CD4-positive, alpha-beta T cell treated with Interleukin-10 for 1 hour (primary cell): ENCODE data around the gene IRS1.

ENCODE experiments used
- DNase-seq: peaks from one replicate; pipeline ENCODE4 v3.0.0-alpha.2; 2020

The IRS1 gene

DNA sequence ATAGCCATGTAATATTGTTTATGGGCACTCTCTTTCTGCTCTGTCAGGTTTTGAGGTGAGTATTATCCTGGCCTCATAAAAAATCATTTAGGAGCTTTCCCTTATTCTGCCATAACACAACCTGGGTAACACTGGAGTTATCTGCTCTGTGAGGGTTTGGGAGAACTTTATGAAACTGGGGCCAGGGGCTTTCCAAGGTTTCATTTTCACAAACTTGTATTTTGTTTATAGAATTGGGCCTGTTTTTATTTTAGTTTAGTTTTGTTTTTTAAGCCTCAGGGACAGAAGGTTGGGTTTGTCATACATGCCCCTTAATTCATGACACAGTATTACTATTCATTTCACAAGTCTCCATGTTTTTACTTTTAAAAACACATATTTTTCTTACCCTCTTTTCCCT, 83.5 kb downstream of the IRS1 start:
- no peak for DNase-seq

DNA sequence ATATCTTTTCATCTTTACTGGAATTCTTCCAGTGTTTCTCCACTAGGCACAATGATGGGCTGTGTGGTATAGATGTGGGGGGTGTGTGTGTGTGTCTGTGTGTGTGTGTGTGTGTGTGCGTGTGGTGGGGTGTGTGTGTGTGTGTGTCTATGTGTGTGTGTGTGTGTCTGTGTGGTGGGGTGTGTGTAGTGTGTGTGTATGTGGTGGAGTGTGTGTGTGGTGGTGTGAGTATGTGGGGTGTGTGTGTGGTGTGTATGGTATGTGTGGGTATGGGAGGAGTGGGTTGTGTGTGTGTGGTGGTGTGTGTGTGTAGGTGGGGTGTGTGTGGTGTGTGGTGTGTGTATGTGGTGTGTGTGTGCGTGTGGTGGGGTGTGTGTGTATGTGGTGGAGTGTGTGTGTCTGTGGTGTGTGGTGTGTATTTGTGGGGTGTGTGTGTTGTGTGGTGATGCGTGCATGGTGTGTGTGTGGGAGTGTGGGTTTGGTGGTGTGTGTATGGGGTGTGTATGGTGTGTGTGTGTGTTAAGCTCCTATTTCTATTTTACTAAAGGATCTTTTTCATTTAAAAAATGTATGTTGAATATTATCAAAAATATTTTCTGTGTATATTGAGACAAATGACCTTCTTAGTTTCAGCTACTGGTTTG, 84.2 kb downstream of the IRS1 start:
- no peak for DNase-seq

DNA sequence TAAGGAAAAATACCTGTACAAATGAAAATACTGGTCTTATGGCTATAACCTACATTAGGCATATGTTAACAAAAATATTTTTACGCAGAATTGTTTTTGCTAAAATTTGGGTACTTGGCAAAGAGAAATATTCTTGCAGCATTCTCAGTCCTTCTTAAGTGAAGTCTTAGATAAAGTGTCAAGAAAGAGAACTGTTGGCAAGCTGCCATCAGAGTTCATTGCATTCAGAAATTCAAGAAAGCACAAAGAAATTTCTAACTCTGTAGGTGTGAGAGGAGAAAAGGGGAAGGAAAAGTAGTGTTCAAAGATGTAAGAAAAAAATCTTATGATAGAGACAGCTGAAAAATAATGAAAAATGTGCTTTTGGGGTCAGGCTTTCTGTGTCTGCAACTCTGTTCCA, 86.7 kb downstream of the IRS1 start:
- no peak for DNase-seq

- DNase-seq: no peak
These were observed 87.9 kb downstream of the IRS1 start for GRCh38 chr2:226711606-226712296.

DNA sequence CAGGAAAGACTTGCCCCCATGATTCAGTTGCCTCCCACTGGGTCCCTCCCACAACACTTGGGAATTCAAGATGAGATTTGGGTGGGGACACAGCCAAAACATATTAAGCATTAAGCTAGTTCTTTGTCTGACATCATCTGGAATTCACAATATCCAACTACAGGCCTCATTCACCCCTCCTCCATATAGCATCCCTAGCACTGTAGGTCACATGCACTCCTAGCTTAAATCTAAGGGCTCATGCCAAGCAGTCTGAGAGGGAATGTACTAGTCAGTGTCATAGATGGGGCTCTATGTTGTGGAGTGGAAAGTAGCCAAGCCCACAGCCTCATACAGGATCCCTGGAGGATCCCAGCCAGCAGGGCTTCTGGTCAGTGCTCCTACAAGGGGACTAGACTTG, 92.1 kb downstream of the IRS1 start:
- DNase-seq: no peak

GRCh38 chr2:226705965-226706364, 93.7 kb downstream of the IRS1 start:
- DNase-seq: no peak

DNA sequence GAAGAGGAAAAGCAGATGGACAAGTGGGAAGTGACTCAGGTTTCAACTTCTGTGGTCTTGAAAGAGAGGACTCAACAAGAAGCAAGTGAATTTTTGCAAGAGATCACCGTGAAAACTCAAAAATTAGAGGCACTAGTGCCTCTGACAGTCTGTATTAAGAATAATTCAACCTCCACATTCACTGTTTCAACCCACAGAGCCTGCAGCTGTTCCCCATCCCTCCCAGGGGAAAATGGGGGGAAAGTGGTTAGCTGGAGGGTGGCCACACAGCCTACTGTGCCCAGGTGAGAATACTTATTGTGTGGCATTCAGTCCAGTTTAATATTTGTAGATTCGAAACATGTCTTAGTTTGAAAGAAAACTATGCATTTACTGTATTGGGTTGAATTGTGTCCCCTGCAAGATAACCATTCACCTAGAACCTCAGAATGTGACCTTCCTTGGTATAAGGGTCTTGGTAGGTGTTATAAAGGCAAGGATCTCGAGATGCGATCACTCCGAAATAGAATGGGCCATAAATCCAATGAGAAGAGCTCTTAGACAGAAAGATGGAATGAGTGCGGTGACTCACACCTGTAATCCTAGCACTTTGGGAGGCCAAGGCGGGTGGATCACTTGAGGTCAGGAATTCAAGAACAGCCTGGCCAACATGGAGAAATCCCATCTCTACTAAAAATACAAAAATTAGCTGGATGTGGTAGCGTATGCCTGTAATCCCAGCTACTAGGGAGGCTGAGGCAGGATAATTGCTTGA, 94.3 kb downstream of the IRS1 start:
- no peak for DNase-seq

- no peak for DNase-seq
These were observed 96.1 kb downstream of the IRS1 start for GRCh38 chr2:226703514-226703913.

GRCh38 chr2:226702376-226702775, 97.2 kb downstream of the IRS1 start:
- no peak for DNase-seq

- no peak for DNase-seq
These were observed 98.6 kb downstream of the IRS1 start for GRCh38 chr2:226701052-226701451.

- DNase-seq: no peak
These were observed 100.3 kb downstream of the IRS1 start for GRCh38 chr2:226699321-226699720.

GRCh38 chr2:226698671-226699070, 100.9 kb downstream of the IRS1 start:
- no peak for DNase-seq

- no peak for DNase-seq
These were observed 104.9 kb downstream of the IRS1 start for GRCh38 chr2:226694586-226695284.

DNA sequence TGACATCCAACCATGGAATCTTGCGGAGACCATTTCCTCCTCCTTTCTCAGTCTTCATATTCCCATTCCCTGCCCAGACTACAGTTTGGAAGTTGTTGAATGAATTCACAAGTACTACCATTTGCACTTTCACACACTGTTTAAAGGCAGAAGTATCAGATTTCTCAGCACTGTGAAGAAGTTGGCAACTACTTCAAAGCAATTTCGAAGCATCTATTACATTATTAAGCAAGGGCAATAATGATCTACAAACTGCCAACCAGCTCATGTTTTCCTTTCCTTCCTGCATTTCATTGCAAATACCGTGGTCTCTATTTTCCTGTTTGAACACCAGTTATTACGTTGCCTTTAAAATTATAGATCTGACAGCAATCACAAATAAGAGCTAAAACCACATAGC, 105.5 kb downstream of the IRS1 start:
- no peak for DNase-seq

- DNase-seq: no peak
These were observed 106.1 kb downstream of the IRS1 start for GRCh38 chr2:226693521-226693920.

DNA sequence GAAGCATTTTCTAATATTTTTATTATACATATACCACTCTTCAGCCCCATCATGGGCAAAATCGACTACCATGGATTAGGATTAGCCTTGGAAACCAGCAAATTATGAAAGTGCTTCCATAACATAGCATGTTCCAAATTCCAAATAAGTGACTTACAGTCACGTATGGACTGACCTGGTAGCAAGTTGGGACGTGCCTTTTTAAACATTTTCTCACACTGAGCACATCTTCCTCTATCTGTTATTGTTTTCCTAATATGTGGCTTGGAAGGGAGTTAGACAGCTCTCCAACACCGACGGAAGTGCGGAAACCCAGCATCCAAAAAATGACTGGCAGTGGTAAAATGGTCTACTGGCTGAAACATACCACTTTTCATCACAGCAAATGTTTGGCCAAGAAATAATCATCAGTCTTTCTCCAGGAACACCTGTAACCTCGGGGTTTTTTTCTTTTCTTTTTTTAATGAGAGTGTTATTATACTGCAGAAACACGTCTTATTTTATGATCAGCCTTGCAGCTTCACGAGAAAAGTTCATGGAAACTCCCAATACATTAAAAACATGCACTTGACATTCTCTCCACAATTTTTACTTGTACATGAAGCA, 107.0 kb downstream of the IRS1 start:
- no peak for DNase-seq

DNA sequence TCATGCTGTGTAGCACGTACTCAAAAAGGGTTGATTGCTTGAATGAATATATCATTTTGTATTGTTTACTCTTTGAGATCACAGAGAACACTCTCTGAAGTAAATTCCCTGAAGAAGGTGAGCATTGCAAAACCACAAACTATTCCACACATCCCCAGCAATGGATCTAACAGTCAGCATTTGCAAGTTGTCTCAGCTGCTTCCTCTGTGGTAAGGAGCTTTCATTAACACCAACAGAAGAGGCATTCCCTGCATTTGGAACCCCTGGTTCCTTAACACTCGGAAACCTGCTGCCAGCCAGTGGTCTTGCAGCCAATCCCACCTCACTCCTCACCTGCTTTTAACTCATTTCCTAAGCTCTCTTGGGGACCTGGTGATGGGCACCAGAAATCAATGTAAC, 108.4 kb downstream of the IRS1 start:
- DNase-seq: no peak

- DNase-seq: no peak
These were observed 109.1 kb downstream of the IRS1 start for GRCh38 chr2:226690461-226691024.

- DNase-seq: no peak
These were observed 111.9 kb downstream of the IRS1 start for GRCh38 chr2:226687641-226688253.

- DNase-seq: no peak
These were observed 115.1 kb downstream of the IRS1 start for GRCh38 chr2:226684563-226684959.

- DNase-seq: no peak
These were observed 115.6 kb downstream of the IRS1 start for GRCh38 chr2:226683944-226684562.

DNA sequence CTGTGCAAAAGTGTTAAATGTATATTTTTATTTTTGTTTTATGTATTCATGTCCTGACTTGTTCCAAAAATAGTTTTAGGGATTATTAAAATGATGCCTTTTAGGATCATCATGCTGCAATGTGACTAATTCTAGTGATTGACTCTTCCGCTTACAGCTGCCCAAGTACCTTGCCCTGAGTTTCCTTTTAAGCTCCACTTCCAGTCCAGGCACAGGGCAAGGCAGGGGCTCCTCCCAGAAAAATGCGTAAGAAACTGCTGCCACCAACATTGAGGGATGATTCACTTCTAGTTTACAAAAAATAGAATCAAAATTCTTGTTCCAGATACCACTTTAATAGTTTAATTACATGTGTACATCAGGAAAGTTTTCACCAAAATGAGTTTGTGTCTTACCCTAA, 116.4 kb downstream of the IRS1 start:
- DNase-seq: no peak
